GM12878 (cell line): ENCODE measurements around the gene PRR11. TPM values are rescaled to one million over a fixed set of nuclear protein-coding genes. Genes with fewer than 3 reads are reported as not detected.

Experiments used
- ASH2L ChIP-seq: fragments of 300-600, 200-600 bp; sonication (generic); IDR thresholded peaks from 2 replicates; pipeline ENCODE4 v1.6.1; 2017; ENCODE audit warnings: low read depth, mild to moderate bottlenecking, borderline replicate concordance
- BHLHE40 ChIP-seq, 2 experiments: fragments of 450-650 bp in 1 of 2; IDR thresholded peaks; 2 replicates each; pipeline ENCODE4 v1.6.1; 2011 to 2017; ENCODE audit warnings: low read depth in 2 of 2, borderline replicate concordance in 1 of 2, improper control_type of control experiment in 1 of 2, low read length in 1 of 2, mild to moderate bottlenecking in 1 of 2
- CBX3 ChIP-seq: fragments of 200-600 bp; sonication (generic); IDR thresholded peaks from 2 replicates; pipeline ENCODE4 v1.6.1; 2016; ENCODE audit warnings: low read depth, borderline replicate concordance
- EGR1 ChIP-seq, 2 experiments: IDR thresholded peaks; 1 replicate in 1 of 2; 2 replicates in 1 of 2; pipeline ENCODE4 v1.6.1; 2011 to 2012; ENCODE audit warnings: low read depth in 2 of 2, low read length in 2 of 2, borderline replicate concordance in 1 of 2, mild to moderate bottlenecking in 1 of 2, moderate library complexity in 1 of 2
- FOXK2 ChIP-seq: fragments of 450-650 bp; IDR thresholded peaks from 2 replicates; pipeline ENCODE4 v1.6.1; 2017; ENCODE audit warnings: mild to moderate bottlenecking, moderate library complexity
- GATAD2B ChIP-seq: fragments of 450-650 bp; conservative IDR thresholded peaks from 2 replicates; pipeline ENCODE4 v1.6.1; 2017; ENCODE audit warnings: low read depth, mild to moderate bottlenecking, moderate library complexity
- JUNB ChIP-seq: IDR thresholded peaks from 2 replicates; pipeline ENCODE4 v1.6.1; 2016; ENCODE audit warnings: antibody characterized with exemption, mild to moderate bottlenecking
- MEF2A ChIP-seq: IDR thresholded peaks from 2 replicates; pipeline ENCODE4 v1.6.1; 2011; ENCODE audit warnings: low read depth, mild to moderate bottlenecking, low read length, moderate library complexity; ENCODE audit not compliant: insufficient read depth
- MTA2 ChIP-seq: fragments of 450-650 bp; IDR thresholded peaks from 2 replicates; pipeline ENCODE4 v1.6.1; 2016; ENCODE audit warnings: low read depth, mild to moderate bottlenecking, moderate library complexity
- NFXL1 ChIP-seq: fragments of 450-650 bp; IDR thresholded peaks from 2 replicates; pipeline ENCODE4 v1.6.1; 2017; ENCODE audit warnings: antibody characterized with exemption, mild to moderate bottlenecking, borderline replicate concordance
- NFYA ChIP-seq: IDR thresholded peaks from 2 replicates; pipeline ENCODE4 v1.6.1; 2011; ENCODE audit warnings: low read depth, mild to moderate bottlenecking, low read length, improper control_type of control experiment, borderline replicate concordance
- NFYB ChIP-seq: IDR thresholded peaks from 2 replicates; pipeline ENCODE4 v1.6.1; 2011; ENCODE audit warnings: low read depth, mild to moderate bottlenecking, low read length, improper control_type of control experiment, moderate library complexity; ENCODE audit not compliant: insufficient read depth
- NR2C1 ChIP-seq: fragments of 450-650 bp; IDR thresholded peaks from 2 replicates; pipeline ENCODE4 v1.6.1; 2017; ENCODE audit warnings: antibody characterized with exemption, mild to moderate bottlenecking, moderate library complexity
- PAX8 ChIP-seq: fragments of 450-650 bp; IDR thresholded peaks from 2 replicates; pipeline ENCODE4 v1.6.1; 2017; ENCODE audit warnings: mild to moderate bottlenecking, moderate library complexity
- POLR2AphosphoS2 ChIP-seq: IDR thresholded peaks from 2 replicates; pipeline ENCODE4 v1.6.1; 2011; ENCODE audit warnings: low read depth, mild to moderate bottlenecking, low read length, improper control_type of control experiment, moderate library complexity
- RB1 ChIP-seq: fragments of 450-650 bp; formaldehyde crosslinking; IDR thresholded peaks from 2 replicates; pipeline ENCODE4 v1.6.1; 2017; ENCODE audit warnings: mild to moderate bottlenecking, borderline replicate concordance
- RCOR1 ChIP-seq: conservative IDR thresholded peaks from 2 replicates; pipeline ENCODE4 v1.6.1; 2012; ENCODE audit warnings: low read depth, low read length, improper control_type of control experiment
- RELA ChIP-seq: fragments of 450-650 bp; IDR thresholded peaks from 2 replicates; pipeline ENCODE4 v1.8.0; 2014; ENCODE audit warnings: borderline replicate concordance; ENCODE audit not compliant: partially characterized antibody
- RUNX3 ChIP-seq: IDR thresholded peaks from 2 replicates; pipeline ENCODE4 v1.6.1; 2012; ENCODE audit warnings: low read length, inconsistent platforms
- SIN3A ChIP-seq: IDR thresholded peaks from 2 replicates; pipeline ENCODE4 v1.6.1; 2012; ENCODE audit warnings: low read depth, low read length, improper control_type of control experiment
- SREBF1 ChIP-seq: IDR thresholded peaks from 2 replicates; pipeline ENCODE4 v1.6.1; 2012; ENCODE audit warnings: mild to moderate bottlenecking, low read length
- TCF12 ChIP-seq: IDR thresholded peaks from 2 replicates; pipeline ENCODE4 v1.6.1; 2011; ENCODE audit warnings: low read depth, mild to moderate bottlenecking, low read length
- ZNF622 ChIP-seq: fragments of 450-650 bp; IDR thresholded peaks from 2 replicates; pipeline ENCODE4 v1.6.1; 2017; ENCODE audit warnings: mild to moderate bottlenecking, inconsistent platforms
- ZZZ3 ChIP-seq: IDR thresholded peaks from 2 replicates; pipeline ENCODE4 v1.6.1; 2011; ENCODE audit warnings: low read depth; ENCODE audit not compliant: control insufficient read depth, insufficient read length
- polyA plus RNA-seq, 11 experiments: library from polyadenylated mRNA; depleted of rRNA in 4 of 11; unstranded in 6 of 11; stranded (reverse) in 5 of 11; fragments of >200 nt; fragmentation: Nextera tagmentation in 4 of 11; fragmentation: Illumina TruSeq in 1 of 11; extraction: Ambion mirVana in 4 of 11; extraction: Trizol in 1 of 11; gene quantifications; 1 replicate in 1 of 11; 2 replicates in 10 of 11; pipeline versions ENCODE4 v1.2.1 to v1.2.3, GENCODE V29; 2011 to 2016; ENCODE audit warnings: inconsistent platforms in 2 of 11, missing spikeins in 2 of 11, low read depth in 1 of 11
- total RNA-seq, 4 experiments: library from RNA; depleted of rRNA in 3 of 4; stranded (reverse); fragments of >200 nt in 3 of 4; fragmentation: Illumina TruSeq in 1 of 4; extraction: Trizol in 1 of 4; gene quantifications; 2 replicates each; pipeline versions ENCODE4 v1.2.1 to v1.2.3, GENCODE V29; 2013 to 2021
- TF ChIP-seq, protein P1 (sequence below): fragments of 450-650 bp; IDR thresholded peaks from 2 replicates; pipeline ENCODE4 v1.6.1; 2017; ENCODE audit warnings: mild to moderate bottlenecking
- TF ChIP-seq, protein P2 (sequence below): fragments of 450-650 bp; IDR thresholded peaks from 2 replicates; pipeline ENCODE4 v1.6.1; 2017; ENCODE audit warnings: low read depth, mild to moderate bottlenecking, moderate library complexity
- TF ChIP-seq, protein P3 (sequence below): IDR thresholded peaks from 2 replicates; pipeline ENCODE4 v1.6.1; 2012; ENCODE audit warnings: low read length, inconsistent platforms
- TF ChIP-seq, protein P4 (sequence below): fragments of 150-350 bp; IDR thresholded peaks from 2 replicates; pipeline ENCODE4 v1.6.1; 2014; ENCODE audit warnings: mild to moderate bottlenecking, low read depth, low read length

The PRR11 gene
- total and polyA plus RNA-seq, 10 of the 15 experiments (the other 5 are each of a cell fraction or from before 2014, with no cell fraction given): 20.8 to 97.0 (median 48.3) TPM

DNA sequence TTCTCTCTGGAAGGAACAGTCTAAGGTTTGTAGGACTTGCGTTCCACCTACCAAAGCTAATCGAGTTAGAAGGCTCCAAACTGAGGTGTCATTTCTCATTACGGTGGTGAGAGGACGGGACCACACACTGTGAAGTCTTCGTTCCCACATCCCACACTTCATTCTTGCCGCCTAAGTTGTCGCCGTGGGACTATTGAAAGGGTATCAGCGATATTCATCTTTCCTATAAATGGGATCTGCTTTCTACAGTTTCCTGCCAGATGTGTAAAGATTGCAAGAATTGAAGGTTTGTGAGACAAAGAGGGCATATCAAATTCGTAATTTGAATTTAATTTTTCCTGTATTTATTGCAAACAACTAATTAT is 48.3 kb upstream of the PRR11 start (continued):
- TF ChIP-seq, protein P1, sequence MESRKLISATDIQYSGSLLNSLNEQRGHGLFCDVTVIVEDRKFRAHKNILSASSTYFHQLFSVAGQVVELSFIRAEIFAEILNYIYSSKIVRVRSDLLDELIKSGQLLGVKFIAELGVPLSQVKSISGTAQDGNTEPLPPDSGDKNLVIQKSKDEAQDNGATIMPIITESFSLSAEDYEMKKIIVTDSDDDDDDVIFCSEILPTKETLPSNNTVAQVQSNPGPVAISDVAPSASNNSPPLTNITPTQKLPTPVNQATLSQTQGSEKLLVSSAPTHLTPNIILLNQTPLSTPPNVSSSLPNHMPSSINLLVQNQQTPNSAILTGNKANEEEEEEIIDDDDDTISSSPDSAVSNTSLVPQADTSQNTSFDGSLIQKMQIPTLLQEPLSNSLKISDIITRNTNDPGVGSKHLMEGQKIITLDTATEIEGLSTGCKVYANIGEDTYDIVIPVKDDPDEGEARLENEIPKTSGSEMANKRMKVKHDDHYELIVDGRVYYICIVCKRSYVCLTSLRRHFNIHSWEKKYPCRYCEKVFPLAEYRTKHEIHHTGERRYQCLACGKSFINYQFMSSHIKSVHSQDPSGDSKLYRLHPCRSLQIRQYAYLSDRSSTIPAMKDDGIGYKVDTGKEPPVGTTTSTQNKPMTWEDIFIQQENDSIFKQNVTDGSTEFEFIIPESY: 0 out of 2 replicates have a peak, but pooled peaks have one; percentile 3
- TF ChIP-seq, protein P2, sequence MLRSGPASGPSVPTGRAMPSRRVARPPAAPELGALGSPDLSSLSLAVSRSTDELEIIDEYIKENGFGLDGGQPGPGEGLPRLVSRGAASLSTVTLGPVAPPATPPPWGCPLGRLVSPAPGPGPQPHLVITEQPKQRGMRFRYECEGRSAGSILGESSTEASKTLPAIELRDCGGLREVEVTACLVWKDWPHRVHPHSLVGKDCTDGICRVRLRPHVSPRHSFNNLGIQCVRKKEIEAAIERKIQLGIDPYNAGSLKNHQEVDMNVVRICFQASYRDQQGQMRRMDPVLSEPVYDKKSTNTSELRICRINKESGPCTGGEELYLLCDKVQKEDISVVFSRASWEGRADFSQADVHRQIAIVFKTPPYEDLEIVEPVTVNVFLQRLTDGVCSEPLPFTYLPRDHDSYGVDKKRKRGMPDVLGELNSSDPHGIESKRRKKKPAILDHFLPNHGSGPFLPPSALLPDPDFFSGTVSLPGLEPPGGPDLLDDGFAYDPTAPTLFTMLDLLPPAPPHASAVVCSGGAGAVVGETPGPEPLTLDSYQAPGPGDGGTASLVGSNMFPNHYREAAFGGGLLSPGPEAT: no peak
- TF ChIP-seq FOXK2 (no peak), SREBF1 (no peak), BHLHE40 (IDR thresholded peaks at IDR 0.05; ENCODE audit: borderline replicate concordance in 1 of 2, low read depth in 2 of 2, low read length in 1 of 2) (no peak), ZNF622 (no peak), EGR1 (IDR thresholded peaks at IDR 0.05; ENCODE audit: borderline replicate concordance in 1 of 2, low read depth in 2 of 2, low read length in 2 of 2) (no peak), MEF2A (no peak), RUNX3 (no peak), RB1 (no peak), NFYA (no peak), CBX3 (no peak), GATAD2B (no peak), MTA2 (no peak), NFYB (no peak), JUNB (no peak), SIN3A (no peak), RELA (no peak), NFXL1 (peak; percentile 1; the same call in 1 of the 2 replicates), ASH2L (no peak), POLR2AphosphoS2 (no peak), RCOR1 (no peak), NR2C1 (no peak), ZZZ3 (no peak), TCF12 (no peak), PAX8 (no peak)
- TF ChIP-seq, protein P3, sequence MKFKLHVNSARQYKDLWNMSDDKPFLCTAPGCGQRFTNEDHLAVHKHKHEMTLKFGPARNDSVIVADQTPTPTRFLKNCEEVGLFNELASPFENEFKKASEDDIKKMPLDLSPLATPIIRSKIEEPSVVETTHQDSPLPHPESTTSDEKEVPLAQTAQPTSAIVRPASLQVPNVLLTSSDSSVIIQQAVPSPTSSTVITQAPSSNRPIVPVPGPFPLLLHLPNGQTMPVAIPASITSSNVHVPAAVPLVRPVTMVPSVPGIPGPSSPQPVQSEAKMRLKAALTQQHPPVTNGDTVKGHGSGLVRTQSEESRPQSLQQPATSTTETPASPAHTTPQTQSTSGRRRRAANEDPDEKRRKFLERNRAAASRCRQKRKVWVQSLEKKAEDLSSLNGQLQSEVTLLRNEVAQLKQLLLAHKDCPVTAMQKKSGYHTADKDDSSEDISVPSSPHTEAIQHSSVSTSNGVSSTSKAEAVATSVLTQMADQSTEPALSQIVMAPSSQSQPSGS: no peak
- TF ChIP-seq, protein P4, sequence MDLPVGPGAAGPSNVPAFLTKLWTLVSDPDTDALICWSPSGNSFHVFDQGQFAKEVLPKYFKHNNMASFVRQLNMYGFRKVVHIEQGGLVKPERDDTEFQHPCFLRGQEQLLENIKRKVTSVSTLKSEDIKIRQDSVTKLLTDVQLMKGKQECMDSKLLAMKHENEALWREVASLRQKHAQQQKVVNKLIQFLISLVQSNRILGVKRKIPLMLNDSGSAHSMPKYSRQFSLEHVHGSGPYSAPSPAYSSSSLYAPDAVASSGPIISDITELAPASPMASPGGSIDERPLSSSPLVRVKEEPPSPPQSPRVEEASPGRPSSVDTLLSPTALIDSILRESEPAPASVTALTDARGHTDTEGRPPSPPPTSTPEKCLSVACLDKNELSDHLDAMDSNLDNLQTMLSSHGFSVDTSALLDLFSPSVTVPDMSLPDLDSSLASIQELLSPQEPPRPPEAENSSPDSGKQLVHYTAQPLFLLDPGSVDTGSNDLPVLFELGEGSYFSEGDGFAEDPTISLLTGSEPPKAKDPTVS: no peak
